Vagina (tissue), 2 donors: Measurements from ENCODE around the gene ANKRD11.

Source experiments
- CTCF ChIP-seq, 3 experiments: fragments of 450-650 bp in 2 of 3; fragments of 200-600 bp in 1 of 3; sonication (generic) in 1 of 3; IDR thresholded peaks; one replicate each; pipeline ENCODE4 v1.5.1; 2017 to 2019; ENCODE audit warnings: antibody characterized with exemption in 3 of 3, mild to moderate bottlenecking in 2 of 3, moderate library complexity in 2 of 3
- POLR2A ChIP-seq, 2 donors: fragments of 450-650 bp; IDR thresholded peaks; one replicate each; pipeline ENCODE4 v1.6.1; 2017; ENCODE audit warnings: antibody characterized with exemption in 2 of 2, mild to moderate bottlenecking in 2 of 2, moderate library complexity in 2 of 2
- POLR2AphosphoS5 ChIP-seq, 2 donors: sonication (generic); formaldehyde crosslinking; IDR thresholded peaks; one replicate each; pipeline ENCODE4 v1.9.0; 2017; ENCODE audit warnings: antibody characterized with exemption in 2 of 2, mild to moderate bottlenecking in 2 of 2, low read depth in 1 of 2; ENCODE audit not compliant: insufficient read depth in 1 of 2

DNA sequence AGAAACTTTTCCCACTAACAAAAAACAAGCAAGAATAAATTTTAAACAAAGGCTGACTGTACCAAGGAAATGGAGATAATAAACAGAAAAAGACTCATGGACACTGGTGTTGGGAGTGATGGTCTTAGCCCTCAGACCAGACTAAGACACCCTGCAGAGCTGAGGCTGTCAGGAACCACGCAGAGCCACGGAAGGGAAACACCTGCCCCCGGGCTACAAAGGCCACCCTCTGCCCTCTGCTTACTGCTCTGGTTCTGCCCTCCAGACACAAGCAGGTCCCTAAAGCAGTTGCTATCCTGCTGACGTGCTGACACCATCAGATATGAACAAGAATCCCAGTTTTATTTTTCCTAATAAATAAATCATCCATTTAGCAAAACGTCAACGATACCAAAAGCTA lies 80.0 kb downstream of the ANKRD11 start:
- no peak for TF ChIP-seq CTCF (IDR thresholded peaks at IDR 0.05)
- TF ChIP-seq POLR2A (IDR thresholded peaks at IDR 0.05), result no peak
- TF ChIP-seq POLR2AphosphoS5 (IDR thresholded peaks at IDR 0.05; ENCODE audit: insufficient read depth in 1 of 2, low read depth in 1 of 2), result no peak
